ENCODE results near the gene SAYSD1.

The SAYSD1 gene, protein sequence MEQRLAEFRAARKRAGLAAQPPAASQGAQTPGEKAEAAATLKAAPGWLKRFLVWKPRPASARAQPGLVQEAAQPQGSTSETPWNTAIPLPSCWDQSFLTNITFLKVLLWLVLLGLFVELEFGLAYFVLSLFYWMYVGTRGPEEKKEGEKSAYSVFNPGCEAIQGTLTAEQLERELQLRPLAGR

DNA sequence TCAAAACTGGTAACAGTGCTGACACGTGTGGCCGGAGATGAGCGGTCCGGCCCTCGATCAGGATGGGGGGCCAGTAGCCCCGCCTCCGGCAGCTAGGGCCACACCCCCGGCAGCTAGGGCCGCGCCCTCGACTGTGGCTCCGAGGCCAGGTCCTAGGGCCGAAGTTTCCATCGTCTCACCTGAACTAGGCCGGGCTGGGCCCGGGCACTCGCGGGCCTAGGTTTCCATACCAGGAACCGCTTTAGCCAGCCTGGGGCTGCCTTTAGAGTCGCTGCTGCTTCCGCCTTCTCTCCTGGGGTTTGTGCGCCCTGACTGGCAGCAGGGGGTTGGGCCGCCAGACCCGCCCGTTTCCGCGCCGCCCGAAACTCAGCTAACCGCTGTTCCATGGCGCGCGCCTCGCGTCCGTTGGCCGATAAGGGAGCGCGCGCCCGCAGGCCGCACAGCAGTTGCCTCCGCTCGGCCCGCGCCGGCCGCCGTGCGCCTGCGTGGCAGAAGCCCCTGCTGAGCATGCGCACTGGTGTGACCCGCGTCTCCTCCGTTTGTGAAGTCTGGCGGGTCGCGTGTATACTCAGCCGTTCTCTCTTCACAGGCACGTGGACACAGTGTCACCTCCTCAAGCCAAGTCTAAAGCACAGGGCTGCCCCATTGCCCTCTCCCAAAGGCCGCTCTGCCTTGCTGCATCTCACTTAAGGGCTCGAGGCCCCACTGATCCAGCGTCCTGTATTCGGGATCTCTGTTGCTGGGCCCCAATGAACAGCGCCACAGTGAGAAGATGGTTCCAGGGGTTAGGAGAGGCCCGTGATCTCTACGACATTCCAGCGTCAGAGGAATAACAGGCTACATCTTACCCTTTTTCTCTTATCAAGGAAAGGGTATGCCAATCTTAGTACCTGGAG, at the start of gene SAYSD1:
Gene SAYSD1, minus strand, starts transcription at position 483 of the 896 bp plus-strand sequence. Its CDS starts 97 bp downstream, at position 386.
- H3K9ac ChIP-seq: peak within 1 kb of the TSS; percentile 73
- peak within 1 kb of the TSS; percentile 42 for H3K4me3 ChIP-seq (IDR thresholded peaks at IDR 0.05; ENCODE audit: insufficient read depth, low read depth, low read length)
- no peaks in the 10 kb centered on the region for H3K27me3 ChIP-seq (ENCODE audit: insufficient read depth, low read depth)
- H2AFZ ChIP-seq (ENCODE audit: low read depth): peak within 1 kb of the TSS; percentile 99
- peaks cover 15% of the 10 kb centered on the region for H3K4me1 ChIP-seq (ENCODE audit: low read depth, poor library complexity, severe bottlenecking)
- H4K20me1 ChIP-seq (ENCODE audit: insufficient read depth): no peaks in the 10 kb centered on the region
- H3K36me3 ChIP-seq (ENCODE audit: insufficient read depth): no peaks in the 10 kb centered on the region
- TF ChIP-seq, protein P1, sequence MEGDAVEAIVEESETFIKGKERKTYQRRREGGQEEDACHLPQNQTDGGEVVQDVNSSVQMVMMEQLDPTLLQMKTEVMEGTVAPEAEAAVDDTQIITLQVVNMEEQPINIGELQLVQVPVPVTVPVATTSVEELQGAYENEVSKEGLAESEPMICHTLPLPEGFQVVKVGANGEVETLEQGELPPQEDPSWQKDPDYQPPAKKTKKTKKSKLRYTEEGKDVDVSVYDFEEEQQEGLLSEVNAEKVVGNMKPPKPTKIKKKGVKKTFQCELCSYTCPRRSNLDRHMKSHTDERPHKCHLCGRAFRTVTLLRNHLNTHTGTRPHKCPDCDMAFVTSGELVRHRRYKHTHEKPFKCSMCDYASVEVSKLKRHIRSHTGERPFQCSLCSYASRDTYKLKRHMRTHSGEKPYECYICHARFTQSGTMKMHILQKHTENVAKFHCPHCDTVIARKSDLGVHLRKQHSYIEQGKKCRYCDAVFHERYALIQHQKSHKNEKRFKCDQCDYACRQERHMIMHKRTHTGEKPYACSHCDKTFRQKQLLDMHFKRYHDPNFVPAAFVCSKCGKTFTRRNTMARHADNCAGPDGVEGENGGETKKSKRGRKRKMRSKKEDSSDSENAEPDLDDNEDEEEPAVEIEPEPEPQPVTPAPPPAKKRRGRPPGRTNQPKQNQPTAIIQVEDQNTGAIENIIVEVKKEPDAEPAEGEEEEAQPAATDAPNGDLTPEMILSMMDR (conservative IDR thresholded peaks at IDR 0.05; ENCODE audit: low read depth, low read length): no peak
- H3K79me2 ChIP-seq (ENCODE audit: insufficient read depth, low read depth): no peaks in the 10 kb centered on the region
- peak within 1 kb of the TSS; percentile 73 for H3K4me2 ChIP-seq
- peak within 1 kb of the TSS; percentile 77 for H3K27ac ChIP-seq

DNA sequence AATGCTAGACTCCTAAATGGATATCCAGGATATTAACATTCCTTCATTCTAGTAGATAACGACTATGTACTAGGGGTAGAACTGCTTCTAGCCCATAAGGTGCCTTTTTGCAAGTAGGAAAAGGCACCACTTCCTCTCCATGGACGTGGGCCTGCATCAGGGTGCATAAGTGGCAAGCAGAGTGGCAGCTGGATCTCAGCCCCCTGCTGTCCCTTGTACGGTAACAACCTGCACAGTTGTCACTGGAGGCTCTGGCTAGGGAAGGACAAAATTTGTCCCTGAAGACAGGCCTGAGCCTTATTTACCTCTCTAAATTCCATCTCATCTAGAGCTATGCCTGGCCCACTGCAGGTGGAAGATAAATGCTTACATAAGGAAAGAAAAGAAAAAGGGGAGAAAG, 42.5 kb upstream of the SAYSD1 start:
- Histone ChIP-seq H3K27me3 (ENCODE audit: insufficient read depth, low read depth) (no peaks in the 10 kb centered on the region), H3K79me2 (ENCODE audit: insufficient read depth, low read depth) (no peaks in the 10 kb centered on the region), H3K27ac (no peak overlapping the region), H4K20me1 (ENCODE audit: insufficient read depth) (no peaks in the 10 kb centered on the region), H2AFZ (ENCODE audit: low read depth) (no peak overlapping the region), H3K36me3 (ENCODE audit: insufficient read depth) (no peaks in the 10 kb centered on the region), H3K4me3 (IDR thresholded peaks at IDR 0.05; ENCODE audit: insufficient read depth, low read depth, low read length) (no peak overlapping the region), H3K4me1 (ENCODE audit: low read depth, poor library complexity, severe bottlenecking) (no peaks in the 10 kb centered on the region), H3K4me2 (no peak overlapping the region), H3K9ac (no peak overlapping the region)
- TF ChIP-seq, protein P1 (conservative IDR thresholded peaks at IDR 0.05; ENCODE audit: low read depth, low read length): no peak

DNA sequence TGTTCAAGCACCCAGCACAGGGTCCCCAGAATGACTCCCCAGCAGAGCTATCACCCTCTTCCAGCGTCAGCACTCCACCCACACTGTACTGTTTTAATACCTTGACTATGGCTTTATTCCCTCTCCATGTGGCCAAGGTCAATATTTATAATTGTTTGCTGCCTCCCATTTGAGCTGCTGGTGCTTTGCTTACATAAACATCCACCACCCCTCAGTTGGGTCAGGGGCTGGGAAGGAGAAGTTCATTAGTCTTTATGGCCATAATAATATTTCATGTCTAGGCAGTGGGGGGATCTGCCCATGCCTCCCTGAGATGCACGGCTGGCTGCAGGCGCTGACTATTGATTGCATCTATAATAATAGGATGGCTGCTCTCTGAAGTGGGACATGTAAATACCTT, 41.8 kb upstream of the SAYSD1 start:
- H4K20me1 ChIP-seq (ENCODE audit: insufficient read depth): no peaks in the 10 kb centered on the region
- H3K36me3 ChIP-seq (ENCODE audit: insufficient read depth): no peaks in the 10 kb centered on the region
- no peaks in the 10 kb centered on the region for H3K4me1 ChIP-seq (ENCODE audit: low read depth, poor library complexity, severe bottlenecking)
- H3K4me2 ChIP-seq: no peak overlapping the region
- no peak overlapping the region for H2AFZ ChIP-seq (ENCODE audit: low read depth)
- H3K27ac ChIP-seq: no peak overlapping the region
- TF ChIP-seq, protein P1 (conservative IDR thresholded peaks at IDR 0.05; ENCODE audit: low read depth, low read length): no peak
- H3K4me3 ChIP-seq (IDR thresholded peaks at IDR 0.05; ENCODE audit: insufficient read depth, low read depth, low read length): no peak overlapping the region
- no peak overlapping the region for H3K9ac ChIP-seq
- no peaks in the 10 kb centered on the region for H3K79me2 ChIP-seq (ENCODE audit: insufficient read depth, low read depth)
- H3K27me3 ChIP-seq (ENCODE audit: insufficient read depth, low read depth): no peaks in the 10 kb centered on the region

DNA sequence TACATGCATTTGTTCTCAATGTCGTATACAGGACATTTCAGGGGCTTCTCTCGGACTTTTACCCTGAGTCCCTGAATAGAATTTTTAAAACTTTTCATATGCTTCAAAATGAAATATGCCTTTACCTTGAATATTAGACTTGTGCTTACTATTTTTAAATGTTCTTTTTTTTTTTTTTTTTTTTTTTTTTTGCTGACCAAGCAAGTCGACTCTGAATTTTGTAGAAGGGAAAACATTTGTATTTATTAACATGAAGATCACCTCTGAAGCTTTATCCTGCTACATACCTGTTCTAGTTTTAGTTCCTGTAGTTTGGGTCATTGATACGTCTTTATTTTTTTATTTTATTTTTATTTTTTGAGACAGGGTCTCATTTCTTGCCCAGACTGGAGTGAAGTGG, 39.7 kb upstream of the SAYSD1 start:
- H3K4me1 ChIP-seq (ENCODE audit: low read depth, poor library complexity, severe bottlenecking): no peaks in the 10 kb centered on the region
- H3K36me3 ChIP-seq (ENCODE audit: insufficient read depth): no peaks in the 10 kb centered on the region
- H3K4me3 ChIP-seq (IDR thresholded peaks at IDR 0.05; ENCODE audit: insufficient read depth, low read depth, low read length): no peak overlapping the region
- no peaks in the 10 kb centered on the region for H3K79me2 ChIP-seq (ENCODE audit: insufficient read depth, low read depth)
- H4K20me1 ChIP-seq (ENCODE audit: insufficient read depth): no peaks in the 10 kb centered on the region
- no peaks in the 10 kb centered on the region for H3K27me3 ChIP-seq (ENCODE audit: insufficient read depth, low read depth)
- H3K4me2 ChIP-seq: no peak overlapping the region
- no peak overlapping the region for H2AFZ ChIP-seq (ENCODE audit: low read depth)
- no peak overlapping the region for H3K9ac ChIP-seq
- H3K27ac ChIP-seq: no peak overlapping the region
- TF ChIP-seq, protein P1 (conservative IDR thresholded peaks at IDR 0.05; ENCODE audit: low read depth, low read length): no peak
